Left hindlimb (tissue), 1 donor: ENCODE measurements around the gene SPDYE17.
"Not testable (repeated sequence)": the region's sequence is repeated elsewhere in the genome, so short reads cannot be mapped to it uniquely, and the experiment has no call there.

ENCODE experiments used
- DNase-seq: peaks from one replicate; pipeline ENCODE4 v3.0.0-alpha.2; 2018

Gene SPDYE17, protein sequence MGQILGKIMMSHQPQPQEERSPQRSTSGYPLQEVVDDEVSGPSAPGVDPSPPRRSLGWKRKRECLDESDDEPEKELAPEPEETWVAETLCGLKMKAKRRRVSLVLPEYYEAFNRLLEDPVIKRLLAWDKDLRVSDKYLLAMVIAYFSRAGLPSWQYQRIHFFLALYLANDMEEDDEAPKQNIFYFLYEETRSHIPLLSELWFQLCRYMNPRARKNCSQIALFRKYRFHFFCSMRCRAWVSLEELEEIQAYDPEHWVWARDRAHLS

DNA sequence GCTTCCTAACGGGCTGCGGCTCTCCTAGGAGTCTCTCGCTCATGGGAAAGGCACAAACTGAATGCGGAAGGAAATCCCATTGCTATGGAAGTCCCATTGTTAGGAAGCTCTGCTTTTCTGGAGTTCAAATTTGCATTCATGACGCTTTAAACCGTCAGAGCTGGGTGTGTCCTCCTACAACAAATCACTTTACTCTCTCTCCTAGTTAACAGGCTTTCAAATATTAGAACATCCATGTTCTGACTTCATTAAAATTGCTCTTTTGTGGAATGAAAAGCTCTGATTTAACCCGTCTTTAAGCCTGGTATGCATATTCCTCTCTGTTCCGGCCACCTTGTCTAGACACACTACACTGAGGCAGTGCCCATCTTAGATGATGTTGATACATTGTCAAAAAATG lies at the start of gene SPDYE17:
TSS of gene SPDYE17 (minus strand) at position 101 of the 400 bp plus-strand sequence. CDS start 1,791 bp downstream, outside the sequence.
- not testable (repeated sequence) for DNase-seq

DNA sequence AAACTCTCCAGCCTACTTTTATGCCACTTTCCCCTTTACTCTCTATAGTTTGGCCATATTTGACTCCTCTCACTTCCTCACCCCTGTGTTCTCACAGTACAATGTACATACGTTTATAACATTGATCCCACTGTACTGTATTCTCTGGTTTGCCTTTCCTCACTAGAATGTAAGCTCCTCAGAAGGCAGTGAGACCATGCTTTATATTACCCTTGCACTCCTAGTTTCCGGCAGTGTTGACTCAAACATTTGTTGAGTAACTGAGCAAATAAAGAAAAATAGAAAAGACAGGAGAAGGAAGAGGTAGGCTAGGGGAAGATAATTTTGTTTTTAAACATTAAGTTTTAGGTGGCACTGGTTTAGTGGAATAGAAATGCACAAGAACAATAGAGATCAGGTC lies 48.1 kb upstream of the SPDYE17 start:
- DNase-seq = not testable (repeated sequence)

DNA sequence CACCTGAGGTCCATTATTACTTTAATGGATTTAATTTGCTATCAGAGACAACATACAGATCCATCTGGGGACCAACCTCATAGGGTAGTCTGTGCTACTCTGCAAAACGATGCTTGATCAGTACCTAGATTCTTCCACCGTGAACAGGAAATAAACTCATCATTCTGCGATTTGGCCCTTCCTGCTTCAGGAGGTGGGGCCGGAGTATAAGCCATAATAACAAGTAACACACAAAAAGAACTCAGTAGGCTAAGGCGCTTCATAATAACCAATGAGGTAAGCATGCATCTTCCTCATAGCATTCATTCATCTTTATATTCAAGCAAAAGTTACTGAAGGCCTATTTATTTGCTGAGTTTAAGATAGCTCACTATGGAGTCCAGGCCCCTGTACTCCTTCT lies 47.5 kb upstream of the SPDYE17 start:
- DNase-seq = not testable (repeated sequence)

DNA sequence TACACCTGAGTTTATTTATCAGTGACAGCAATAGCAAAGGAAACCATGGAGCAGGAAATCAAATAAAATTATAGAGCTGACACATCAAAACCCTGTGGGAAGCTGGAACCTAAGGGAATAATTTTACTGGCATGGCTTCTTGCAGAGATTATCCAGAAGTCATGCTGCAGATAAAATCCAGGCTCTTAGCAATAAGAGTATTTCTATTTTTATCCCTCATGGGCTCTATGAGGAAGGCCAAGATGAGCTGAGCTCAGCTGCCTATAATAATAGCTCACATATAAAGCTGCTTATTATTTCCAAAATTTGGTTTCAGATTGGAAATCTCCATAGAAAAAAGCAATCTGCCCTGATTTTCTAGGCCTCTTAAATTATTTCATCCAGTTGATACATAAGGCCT lies 47.0 kb upstream of the SPDYE17 start:
- DNase-seq = not testable (repeated sequence)

DNA sequence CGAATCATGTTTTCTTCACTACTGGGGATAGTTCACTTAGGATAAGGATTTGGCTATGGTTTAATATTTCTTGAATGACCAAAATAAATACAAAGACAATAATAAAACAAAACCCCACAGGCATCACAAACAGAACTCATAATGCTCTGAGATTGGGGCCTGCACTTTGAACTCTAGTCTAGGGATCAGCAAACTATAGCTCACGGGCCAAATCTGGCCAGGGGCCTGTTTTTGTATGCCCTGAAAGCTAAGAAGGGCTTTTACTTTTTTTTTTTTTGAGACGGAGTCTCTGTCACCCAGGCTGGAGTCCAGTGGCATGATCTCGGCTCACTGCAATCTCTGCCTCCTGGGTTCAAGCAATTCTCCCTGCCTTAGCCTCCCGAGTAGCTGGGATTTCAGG lies 44.9 kb upstream of the SPDYE17 start:
- DNase-seq = not testable (repeated sequence)

DNA sequence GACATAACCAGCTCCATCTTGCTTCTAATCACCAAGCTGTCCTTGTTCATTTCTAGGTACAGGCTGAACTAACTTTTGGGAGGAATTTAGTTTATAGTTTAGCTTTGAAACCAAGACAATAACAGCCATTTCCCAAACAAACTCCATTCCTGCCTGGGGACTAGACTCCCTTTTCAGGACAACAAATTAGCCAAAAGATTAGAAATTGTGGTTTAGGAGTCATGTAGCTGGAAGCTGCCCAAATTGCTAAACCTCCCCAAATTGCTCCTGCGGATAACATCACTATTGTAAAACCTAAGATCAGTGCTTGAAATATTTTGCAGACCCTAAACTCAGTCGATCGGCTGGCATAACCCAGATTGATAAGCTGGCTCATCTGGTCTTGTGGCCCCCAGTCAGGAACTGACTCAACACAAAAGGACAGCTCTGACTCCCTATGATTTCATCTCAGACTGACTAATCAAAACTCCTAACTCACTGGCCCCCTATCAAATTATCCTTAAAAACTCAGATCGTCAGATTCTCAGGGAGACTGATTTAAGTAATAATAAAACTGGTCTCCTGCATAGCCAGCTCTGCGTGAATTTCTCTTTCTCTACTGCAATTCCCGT lies 42.7 kb upstream of the SPDYE17 start:
- DNase-seq = not testable (repeated sequence)

DNA sequence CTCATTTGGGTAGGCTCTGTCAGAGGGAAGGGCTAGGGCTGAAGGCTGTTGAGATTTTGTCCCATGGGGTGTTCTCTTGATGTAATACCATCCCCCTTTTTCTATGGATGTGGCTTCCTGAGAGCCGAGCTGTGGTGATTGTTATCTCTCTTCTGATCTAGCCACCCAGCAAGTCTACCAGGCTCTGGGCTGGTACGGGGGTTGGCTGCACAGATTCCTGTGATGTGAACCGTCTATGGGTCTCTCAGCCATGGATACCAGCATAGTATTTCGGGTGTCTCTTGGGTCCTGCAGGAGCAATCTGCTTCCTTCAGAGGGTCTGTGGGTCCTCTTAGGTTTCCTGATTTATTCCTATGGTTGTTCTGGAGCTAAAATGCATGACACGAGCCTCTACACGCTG lies 38.9 kb upstream of the SPDYE17 start:
- DNase-seq = not testable (repeated sequence)

DNA sequence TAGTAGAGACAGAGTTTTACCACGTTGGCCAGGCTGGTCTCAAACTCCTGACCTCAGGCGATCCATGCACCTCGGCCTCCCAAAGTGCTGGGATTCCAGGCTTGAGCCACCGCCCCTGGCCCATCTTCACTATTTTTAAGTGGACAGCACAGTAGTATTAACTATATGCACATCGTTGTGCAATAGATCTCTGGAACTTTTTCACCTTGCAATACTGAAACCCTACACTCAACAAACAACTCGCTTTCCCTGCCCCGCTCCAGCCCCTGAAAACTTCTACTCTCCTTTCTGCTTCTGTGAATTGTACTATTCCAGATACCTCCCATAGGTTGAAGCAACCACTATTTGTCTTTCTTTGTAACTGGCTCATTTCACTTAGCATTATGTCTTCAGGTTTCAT lies 33.7 kb upstream of the SPDYE17 start:
- not testable (repeated sequence) for DNase-seq

DNA sequence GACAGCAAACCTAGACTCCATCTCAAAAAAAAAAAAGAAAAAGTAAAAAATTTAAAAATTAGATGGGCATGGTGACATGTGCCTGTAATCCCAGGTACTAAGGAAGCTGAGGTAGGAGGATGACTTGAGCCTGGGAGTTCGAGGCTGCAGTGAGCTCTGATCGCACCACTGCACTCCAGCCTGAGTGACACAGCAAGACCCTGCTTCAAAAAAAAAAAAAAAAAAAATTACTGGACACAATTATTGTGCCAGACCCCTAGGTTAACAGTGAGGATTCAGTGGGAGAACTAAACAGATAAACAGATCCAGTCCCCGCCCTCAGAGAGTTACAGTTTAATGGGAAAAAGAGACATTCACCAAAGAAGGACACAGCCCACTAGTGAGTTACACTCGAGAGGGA lies 31.6 kb upstream of the SPDYE17 start:
- not testable (repeated sequence) for DNase-seq

DNA sequence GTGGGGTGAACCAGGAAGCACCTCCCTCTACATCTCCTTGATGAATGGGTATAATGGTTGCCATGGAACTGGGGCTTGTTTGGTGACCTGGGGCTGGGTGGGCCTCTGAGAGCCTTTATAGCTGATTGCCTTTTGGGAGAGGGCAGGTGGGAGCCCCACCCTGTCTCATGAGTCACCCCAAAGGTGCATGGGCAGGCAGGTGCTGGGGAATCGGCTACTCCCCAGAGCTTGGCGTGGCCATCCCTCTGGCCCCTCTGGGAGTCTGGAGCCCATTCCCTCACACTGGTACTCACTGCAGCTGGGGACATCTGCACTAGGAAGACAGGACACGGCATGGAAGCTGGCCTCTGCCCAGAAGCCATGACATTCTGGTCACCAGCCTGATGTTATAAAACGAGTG lies 30.4 kb upstream of the SPDYE17 start, which contains the start of gene SPDYE18:
TSS of gene SPDYE18 (minus strand) at position 2 of the 400 bp plus-strand sequence. CDS start 2,046 bp downstream, outside the sequence.
- DNase-seq = not testable (repeated sequence)

DNA sequence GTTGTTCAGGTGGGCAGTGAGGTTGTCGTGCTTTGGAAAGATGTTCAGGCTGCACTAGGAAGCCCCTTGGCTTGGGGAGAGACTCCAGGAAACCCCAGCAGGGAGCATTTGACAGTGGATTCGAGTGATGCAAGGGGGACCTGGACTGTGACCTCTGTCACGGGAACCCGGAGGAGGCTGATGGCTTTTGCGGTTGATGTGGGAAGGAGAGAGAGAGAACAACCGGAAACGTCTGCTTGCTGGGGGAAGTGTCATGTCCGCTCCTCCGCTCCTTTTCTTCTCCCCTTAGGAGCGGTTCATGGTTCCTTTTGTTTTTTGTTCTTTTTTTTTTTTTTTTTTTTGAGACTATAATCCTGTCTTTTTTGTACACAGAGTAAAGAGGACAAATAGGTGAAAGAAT lies 5.8 kb downstream of the SPDYE17 start:
- DNase-seq = not testable (repeated sequence)

DNA sequence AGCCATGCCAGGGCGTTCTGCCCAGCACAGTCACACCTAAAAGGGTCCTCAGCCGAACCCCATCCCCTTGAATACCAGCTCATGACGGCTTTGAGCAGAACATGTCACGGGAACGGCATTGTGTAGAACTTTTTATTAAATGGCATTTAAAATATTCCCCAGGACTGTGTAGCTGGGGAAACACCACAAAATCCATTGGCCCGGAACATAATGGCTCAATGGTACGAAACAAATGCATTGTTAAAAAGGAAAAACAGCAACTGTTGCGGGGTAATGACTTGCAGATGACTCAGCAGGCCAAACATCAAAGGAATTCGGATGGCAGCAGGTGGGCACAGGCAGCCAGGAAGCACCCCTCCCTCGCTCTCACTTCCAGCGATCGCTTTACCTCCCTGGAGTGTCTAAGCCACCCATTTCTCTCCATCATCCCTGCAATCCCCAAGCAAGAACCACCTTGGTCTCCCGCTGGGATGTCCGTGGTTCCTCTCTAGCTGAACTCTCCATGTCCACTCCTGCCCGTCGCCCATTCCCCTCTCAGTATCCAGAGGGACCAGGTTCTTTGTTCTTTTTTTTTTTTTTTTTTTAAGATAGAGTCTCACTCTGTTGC lies 22.0 kb downstream of the SPDYE17 start:
- DNase-seq = peak; percentile 1

DNA sequence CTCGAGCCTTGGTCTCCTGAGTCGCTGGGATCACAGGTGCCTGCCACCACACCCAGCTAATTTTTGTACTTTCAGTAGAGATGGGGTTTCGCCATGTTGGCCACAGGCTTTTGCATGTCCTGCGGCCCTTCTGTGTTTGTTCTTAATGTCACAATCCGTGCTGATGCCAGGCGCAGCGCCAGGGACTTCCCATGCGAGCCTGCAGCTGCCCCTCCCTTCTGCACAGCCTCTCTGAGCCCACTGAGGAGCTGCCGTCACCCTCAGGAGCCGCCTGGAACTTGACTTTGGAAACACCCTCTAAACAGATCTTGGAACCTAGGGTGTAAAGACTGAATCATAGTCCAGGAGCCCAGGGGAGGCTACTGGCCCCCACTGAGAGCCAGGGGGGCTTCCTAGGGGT lies 24.2 kb downstream of the SPDYE17 start:
- DNase-seq = peak; percentile 28

DNA sequence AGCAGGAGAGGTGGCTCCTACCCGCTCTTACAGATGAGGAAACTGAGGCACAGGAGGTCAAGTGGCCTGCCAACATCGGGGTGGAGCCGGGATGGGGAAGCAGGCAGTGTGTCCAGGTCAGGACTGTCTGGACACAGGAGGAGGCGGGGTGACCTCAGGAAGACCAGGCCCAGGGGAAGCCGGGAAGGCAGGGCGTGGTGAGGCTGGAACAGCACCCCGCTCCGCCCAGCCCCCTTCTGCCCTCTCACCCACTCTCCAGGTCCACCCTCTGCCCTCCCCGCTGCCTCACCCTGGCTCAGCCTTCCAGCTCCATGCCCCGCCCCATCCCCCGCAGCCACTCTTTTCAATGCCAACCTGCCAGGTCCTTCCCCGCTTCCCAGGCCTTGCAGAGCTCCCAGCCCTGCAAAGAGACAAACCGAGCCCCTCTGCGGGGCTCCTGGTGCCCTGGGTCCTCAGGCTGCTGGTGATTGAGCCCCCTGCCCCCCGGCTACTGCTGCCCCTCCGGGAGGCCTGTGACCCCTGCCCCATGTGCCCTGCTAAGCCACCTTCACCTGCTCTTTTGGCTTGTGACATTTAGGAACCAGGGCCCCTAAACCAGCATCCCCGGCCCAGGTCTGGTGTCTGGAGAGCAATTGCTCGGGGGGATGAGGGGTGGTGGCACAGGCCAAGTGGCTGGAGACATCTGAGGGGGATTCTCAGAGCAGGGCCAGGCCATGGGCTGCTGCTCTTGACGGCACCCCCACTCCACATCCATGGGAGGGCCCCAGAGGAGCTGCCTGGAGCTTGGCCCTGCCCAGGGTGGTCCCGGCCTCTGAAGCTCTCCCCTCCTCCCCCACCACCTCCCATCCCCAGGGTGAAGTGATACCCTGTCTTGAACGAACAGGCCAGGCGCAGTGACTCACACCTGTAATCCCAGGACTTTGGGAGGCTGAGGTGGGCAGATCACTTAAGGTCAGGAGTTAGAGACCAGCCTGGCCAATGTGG lies 25.7 kb downstream of the SPDYE17 start:
- peak; percentile 18 for DNase-seq

DNA sequence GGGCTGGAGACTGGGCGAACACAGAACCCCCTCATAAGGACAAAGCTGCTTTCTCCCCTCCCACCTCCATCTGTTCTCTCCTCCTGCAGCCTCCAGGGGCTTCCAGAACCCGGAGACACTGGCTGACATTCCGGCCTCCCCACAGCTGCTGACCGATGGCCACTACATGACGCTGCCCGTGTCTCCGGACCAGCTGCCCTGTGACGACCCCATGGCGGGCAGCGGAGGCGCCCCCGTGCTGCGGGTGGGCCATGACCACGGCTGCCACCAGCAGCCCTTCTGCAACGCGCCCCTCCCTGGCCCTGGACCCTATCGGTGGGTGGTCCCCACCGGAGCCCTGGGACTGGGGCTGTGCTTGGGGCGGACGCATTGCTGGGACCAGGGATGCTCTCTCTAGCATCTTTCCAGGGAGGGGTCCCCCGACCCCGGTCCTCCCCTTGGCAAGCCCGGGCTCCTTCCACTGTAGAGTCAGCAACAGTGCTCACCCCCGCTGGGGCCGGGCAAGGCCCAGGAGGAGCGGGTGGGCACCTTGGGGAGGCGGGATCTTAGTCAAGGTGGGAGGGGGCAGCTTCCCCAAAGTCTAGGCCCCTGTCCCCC lies 26.6 kb downstream of the SPDYE17 start:
- DNase-seq = peak; percentile 14

DNA sequence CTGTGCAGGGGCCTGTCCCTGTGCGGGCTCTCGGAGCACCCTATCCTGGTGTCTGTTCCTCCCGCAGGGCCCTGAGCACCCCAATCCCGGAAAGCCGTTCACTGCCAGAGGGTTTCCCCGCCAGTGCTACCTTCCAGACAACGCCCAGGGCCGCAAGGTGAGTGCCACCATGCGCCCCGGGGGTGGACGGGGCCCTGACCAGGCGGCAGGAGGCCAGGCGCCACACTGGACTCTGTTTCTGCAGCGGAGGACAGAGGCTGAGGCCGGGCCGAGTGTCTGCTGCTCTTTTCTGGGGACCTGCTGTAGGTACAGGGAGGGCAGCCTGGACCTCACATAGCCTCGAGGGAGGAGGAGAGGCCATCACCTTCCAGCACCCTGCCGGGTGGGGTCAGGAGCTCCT lies 28.0 kb downstream of the SPDYE17 start:
- not testable (repeated sequence) for DNase-seq

DNA sequence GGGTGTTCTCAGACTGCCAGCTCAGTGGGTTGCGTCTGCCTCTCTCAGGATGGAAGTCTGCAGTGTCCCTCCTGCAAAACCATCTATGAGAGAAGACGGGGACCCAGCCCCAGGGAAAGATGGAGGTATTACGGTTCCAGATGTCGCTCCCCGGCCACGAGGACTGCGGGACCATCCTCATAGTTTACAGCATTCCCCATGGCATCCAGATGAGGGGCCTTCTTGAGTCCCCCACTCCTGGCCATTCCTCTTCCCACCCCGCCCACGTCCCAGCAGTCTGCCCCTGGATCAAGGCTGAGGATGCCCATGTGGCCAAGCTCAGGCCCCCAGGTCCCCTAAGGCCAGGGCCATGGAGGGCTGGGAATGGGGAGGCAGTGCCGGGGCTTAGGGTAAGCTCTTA lies 28.9 kb downstream of the SPDYE17 start:
- DNase-seq = peak; percentile 10

DNA sequence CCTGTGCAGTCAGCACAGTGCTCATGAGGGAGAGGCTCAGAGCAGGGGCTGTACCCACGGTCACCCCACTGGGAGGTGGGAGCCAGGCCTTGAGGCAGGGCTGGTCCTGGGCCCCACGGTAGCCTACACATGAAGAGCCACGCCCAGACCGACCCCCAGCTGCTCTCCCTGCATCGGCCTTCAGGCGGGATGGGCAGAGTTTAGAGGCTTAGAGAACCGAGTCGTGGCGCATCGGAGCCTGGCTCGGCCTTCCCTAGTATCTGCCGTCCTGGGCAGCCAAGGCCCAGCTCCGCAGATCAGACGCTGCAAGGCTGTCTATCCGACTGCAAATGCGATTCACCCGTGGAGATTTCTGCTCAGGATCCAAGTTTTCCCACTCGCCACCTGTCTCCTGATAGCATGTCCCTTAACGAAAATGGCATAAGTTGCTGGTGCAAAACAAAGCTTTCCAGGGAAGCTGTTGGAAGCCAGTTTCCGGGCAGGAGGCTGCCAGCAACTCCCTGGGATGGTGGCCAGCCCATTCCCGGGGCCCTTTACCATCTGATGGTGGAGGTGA lies 29.4 kb downstream of the SPDYE17 start:
- DNase-seq = peak; percentile 7

DNA sequence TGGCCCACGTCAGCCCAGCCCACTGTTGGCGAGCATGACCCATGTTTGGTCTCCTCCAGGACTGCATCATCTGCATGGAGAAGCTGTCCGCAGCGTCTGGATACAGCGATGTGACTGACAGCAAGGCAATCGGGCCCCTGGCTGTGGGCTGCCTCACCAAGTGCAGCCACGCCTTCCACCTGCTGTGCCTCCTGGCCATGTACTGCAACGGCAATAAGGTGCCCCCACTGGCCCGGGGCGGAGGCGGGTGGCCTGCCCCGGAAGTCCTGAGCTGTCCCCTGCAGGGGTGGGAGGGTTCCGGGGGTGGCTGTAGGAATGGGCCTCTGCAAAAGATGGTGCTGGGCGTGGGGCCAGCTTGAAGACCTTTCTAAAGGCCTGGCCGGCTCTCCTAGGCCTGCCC lies 30.1 kb downstream of the SPDYE17 start:
- peak; percentile 6 for DNase-seq

DNA sequence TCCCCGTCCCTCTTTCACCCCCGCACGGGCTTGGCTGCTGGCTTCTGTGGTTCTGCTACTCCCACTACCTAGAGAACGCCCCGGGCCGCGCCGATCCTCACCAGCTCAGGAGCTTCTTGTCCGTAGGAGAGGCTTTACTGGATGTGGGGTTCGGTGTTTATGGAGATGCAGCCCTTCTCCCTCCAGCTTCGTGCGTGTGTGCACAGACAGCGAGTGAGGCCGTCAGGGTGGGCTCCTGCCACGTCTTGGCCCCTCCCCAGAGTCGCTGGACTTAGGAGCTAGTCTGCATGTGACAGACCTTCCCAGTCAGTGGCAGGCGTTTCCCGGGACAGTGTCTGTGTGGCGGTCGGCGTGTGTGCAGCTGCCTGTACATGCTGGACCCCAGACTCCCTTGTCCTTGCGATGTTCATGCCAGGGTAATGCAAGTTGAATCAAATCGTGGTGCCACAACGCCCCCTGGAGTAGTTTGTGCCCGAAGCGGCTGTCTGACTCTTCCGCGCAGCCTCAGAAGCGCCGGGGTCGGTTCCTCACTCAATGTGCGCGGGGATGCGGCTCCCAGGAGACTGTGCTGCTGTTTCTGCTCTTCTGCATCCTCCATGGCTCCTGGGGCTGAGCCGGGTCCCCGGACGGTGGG lies 32.6 kb downstream of the SPDYE17 start:
- not testable (repeated sequence) for DNase-seq

DNA sequence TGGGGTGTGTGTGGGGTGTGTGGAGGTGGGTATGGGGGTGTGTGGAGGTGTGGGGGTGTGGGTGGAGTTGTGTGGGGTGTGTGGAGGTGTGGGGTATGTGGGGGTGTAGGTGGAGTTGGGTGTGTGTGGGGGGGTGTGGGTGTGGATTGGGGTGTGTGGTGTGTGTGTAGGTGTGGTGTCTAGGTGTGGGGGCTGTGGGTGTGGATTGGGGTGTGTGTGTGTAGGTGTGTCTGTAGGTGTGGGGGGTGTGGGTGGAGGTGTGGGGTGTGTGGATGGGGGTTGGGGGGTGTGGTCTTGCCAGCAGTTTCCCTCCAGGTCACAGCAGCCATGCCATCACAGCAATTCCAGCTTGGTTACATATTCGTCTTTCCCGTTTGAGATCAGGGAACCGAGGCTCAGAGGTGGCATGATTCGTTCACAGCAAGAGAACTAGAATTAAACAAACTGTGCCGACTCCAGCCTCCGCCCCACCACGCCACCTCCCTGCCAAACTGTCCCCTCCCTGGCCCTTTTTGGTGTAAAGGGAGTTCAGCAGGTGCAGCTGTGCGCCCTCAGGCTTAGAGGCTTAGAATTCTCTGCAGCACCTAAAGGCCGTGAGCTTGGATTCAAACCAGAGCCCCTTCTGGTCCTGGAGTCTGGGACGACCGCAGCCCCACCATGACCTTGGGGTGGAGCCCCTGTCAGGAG lies 33.3 kb downstream of the SPDYE17 start:
- DNase-seq = peak; percentile 40
